GM12891 (cell line): ENCODE measurements around the gene HDLBP.

ENCODE experiments used
- POLR2A ChIP-seq: IDR thresholded peaks from 2 replicates; pipeline ENCODE4 v1.6.1; 2011; ENCODE audit warnings: low read depth, low read length, control low read depth
- POLR2AphosphoS5 ChIP-seq: IDR thresholded peaks from 2 replicates; pipeline ENCODE4 v1.6.1; 2011; ENCODE audit warnings: low read depth, low read length, control low read depth

GRCh38 chr2:241184901-241185300 is 130.6 kb downstream of the HDLBP start:
- TF ChIP-seq POLR2A (no peak), POLR2AphosphoS5 (no peak)
